Hematopoietic multipotent progenitor cell (in vitro differentiated cells): ENCODE data around the gene OXGR1. TPM values are rescaled to one million over a fixed set of nuclear protein-coding genes. Genes with fewer than 3 reads are reported as not detected.
A peak's percentile ranks its signal among the peaks of the same experiment; 100 is the strongest.
"Not testable (repeated sequence)": the region's sequence is repeated elsewhere in the genome, so short reads cannot be mapped to it uniquely, and the experiment has no call there.

ENCODE experiments used
- DNase-seq, 3 donors: peaks; one replicate each; pipeline ENCODE4 v3.0.0-alpha.2; 2011 to 2015; ENCODE audit warnings: low read depth in 2 of 3, low spot score in 2 of 3
- total RNA-seq: library from RNA; depleted of rRNA; stranded (reverse); fragments of >200 nt; gene quantifications from one replicate; pipeline ENCODE4 v1.2.3, GENCODE V29; 2012

OXGR1 gene
- total RNA-seq, 1 donor = 0.54 TPM

DNA sequence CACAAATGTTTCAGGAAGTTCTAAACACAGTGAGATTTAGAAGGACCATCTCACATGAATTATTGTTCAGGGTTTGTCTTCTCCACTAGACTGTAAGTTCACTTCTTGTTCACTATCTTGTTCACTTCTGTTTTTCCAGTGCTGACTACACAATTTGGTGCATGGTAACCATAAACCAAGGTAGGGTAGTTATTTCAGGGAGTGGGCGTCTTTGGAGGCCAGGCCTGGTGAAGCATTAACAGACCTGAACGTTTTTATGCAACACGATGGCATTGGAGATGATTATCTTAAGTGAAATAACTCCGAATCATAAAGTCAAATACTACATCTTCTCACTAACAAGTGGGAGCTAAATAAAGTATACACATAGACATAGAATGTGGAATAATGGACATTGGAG, 14.4 kb upstream of the OXGR1 start:
- DNase-seq = no peak

DNA sequence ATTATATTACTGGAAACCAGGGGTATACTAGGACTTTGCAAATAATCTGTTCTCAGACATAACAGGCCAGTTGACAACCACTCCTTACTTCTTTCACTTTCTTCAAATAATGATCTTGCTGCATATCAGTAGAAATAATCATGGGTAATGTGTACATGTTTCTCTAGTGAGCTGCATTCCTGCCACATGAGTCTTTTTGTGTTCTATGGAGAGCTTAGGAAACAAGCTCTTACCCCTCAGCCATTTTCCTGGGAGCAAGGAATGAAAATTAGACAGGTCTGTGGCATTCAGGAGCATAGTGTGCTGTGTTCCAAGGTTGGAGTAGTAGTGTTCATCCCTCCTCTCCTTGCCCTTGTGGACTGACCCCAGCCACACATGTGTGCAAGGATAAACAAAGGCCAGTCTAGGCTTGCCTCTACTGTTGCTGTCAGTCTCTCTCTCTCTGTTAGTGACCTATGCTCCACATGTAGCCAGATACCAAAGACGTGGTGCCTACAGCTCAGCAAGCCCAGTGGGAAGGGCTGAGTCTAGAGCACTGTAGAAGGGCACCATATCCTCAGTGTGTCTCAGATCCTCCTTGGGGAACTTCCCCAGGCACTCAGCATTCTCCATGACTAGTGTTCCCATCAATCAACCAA, 11.5 kb upstream of the OXGR1 start:
- no peak for DNase-seq

DNA sequence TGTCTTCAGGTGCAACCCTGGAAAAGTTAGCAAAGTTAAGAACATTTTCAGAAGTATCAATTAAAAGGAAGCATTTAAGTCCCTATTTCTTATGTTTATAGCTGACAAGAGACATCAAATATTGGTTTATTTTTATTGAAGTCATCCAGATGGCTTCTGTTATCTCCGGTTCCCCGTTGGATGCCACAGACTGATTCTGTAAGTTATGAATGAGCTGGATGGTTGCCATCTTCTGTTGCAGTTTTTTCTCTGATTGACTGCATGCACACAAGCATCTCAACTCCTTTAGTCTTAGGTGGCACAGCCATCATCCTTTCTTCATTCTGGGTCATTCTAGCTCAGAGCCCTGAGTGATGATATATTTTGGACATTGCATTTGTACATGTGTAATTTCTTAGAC, 10.6 kb upstream of the OXGR1 start:
- DNase-seq = no peak

DNA sequence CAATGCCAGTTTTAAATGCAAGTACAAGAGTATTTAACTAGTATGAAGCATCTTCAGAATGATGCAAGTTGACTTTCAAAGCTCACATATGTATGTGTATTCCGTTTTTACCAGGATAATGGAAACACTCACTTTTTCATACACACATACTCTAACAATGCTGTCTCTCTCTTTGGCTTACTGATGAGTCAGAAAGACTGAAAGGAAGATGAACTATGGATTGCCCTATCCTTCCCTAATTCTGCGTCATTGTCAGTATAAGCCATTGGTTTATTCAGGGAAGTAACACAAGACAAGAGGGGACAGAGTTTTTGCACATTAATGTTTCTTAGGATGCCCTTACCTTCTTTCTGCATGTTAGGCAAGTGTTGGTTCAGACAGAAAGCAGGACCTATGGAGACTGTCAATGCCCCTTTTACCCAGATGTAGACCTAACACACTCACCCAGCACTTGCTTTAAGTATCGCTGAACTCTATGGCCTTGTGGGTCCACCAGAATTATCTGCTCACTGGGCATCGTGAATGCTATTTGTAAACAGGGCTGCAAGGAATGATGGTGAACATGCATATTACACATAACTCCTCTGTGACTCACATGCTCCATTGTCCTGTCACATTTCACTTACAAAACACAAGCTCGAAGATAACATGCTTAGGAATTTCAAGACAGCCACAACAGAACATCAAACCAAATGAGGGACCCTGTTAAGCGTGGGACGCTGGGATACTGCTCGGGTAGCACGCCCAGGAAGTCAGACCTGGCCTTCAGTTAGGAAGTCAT, 10.0 kb upstream of the OXGR1 start:
- DNase-seq = no peak

DNA sequence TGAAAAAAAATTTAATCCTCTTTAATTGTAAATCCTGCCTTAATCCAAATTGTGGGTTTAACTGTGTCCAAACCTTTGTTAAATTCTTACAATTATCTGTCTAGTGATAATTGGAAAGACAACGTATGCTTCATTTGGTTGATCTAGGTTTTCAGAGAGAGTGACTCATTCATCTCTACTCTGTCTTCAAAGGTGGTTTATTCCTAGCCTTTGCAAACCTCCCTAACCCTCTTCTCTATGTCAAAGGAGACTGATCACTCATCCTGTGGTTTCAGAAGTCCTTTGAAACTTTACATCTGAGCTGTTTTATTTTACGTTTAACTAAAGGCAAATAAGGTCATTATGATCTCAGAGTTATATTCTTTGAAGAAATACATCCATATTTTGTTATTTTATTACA, 8.8 kb upstream of the OXGR1 start:
- DNase-seq = no peak

DNA sequence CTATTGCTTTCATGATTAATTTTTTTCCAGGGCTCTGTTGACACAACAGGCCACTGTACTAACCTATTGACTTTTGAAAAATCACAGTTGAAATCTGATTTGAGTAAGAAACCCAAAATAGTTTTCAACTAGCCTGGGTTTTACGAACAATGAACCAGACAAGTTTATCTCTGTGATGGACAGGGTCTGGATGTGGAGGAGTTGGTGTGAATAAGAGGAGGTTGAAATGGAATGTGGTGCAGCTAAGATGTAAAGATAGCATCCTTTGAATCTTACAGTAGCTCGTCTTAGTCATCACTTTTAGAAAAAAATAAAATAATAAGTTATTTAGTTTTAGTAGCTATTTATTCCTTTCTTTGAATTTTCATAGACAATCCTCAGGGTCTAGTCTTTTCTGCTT, 8.3 kb upstream of the OXGR1 start:
- no peak for DNase-seq

DNA sequence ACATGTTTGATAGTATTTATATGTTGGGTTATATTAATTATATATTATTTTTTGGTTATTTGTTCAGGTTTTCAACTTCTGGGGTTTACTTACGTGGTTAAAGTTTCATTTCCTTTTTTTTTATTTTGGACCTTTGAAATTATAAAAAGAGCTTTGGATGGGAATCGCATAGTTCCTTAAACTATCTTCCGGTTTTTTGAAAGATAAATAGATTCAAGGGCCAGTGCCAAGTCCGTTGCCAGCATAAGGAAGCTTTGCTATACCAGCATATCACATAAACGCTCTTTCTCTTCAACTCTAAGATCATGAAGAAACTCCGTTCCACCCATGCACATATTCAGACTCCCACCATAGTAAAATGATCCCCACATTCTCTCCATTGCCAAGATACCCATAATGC, 7.4 kb upstream of the OXGR1 start:
- DNase-seq = peak in 1 of 3 donors; percentile 17

DNA sequence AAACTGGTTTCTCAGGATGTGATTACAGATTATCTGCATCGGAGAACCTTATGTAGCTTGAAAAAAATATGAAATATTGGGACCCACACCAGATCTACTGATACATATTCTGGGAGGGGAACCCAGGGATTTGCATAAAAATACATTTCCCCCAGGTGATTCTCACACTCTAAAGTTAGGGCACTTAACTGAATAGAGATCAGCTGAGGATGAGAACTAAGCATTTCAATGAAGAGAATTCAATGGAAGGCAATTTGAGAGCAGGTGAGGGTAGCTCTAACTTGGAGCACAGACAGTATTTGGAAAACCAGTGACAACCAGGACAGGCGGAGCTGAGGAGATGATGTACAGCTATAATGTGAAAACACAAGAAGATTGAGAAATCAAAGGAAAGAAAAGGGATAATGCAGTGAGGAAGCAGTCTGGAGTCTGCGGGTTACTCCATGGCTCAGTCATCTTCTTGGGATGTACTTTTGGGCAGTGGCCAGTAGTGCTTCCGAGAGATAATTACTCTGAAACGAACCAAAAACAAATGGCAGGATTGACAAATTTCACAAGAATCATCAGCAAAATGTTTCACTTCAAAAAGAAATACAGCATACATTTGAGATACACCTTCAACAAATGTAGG, 6.1 kb upstream of the OXGR1 start:
- no peak for DNase-seq

DNA sequence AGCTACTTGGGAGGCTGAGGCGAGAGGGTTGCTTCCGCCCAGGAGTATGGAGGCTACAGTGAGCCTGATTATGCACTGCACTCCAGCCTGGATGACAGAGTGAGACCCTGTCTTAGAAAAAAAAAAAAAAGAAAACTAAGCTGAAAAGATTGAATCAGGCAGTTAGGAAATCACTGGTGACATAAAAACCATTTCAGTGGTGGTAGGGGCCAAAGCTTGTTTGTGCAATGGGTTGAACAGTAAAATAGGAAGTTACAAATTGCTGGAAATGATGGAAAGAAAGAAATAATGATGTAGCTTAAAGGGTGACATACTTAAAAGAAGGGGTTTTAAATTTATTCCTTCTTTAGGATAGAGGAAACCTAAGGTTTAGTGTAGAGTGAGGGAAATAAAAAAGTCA, 4.8 kb upstream of the OXGR1 start:
- DNase-seq = no peak

DNA sequence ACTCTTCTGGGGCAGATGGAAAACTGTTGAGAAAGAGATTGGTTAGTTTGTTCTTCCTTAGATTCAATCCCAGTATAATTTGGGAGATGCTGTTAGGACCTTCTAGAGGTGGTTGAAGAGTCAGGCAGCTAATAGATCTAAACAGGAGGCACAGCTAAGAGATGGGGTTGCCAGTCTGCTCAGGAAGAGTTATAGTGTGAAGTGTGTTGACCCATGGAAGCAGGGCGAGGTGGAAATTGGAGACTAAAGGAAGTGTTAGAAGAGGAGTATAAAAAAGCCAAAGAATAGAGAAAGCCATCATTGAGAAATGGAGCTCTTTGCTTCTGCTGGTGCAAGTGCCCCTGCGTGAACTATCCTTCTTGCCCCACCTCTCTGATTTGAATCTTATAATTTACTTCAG, 3.8 kb upstream of the OXGR1 start:
- DNase-seq = no peak

DNA sequence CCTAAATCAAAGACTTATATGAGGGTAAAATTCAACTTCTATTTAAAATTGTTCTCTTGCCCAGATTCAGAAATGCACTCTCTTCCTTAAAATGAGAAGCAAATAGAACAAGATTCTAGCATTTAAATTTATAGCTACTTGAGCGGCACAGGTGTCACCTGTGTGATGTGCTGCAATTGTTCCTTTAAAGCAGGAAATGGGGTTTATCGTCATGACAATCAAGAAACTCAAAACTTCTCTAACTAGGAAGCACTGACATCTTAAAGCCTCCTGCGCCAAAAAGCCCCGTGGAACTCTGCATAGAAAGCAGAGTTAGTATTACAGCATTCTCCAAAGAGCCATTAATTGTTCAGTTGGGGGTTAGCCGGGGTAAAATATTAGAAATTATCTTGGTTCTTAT, 2.6 kb upstream of the OXGR1 start:
- DNase-seq = peak in 1 of 3 donors; percentile 24

DNA sequence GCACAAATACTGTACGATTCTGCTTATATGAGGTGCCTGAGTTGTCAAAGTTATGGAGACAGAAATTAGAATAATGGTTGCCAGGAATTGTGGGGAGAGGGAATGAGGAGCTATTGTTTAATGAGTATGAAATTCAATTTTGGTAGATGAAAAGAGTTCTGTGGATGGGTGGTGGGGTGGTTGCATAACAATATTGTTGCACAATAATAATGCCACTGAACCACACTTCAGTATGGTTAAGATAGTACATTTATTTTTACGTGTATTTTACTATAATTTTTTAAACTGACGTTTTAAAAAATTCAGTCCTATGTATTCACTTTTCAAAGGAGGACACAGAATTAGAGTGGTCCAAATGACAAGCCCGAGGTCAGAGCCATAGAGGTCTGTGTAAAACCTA, 1.8 kb upstream of the OXGR1 start:
- DNase-seq = no peak

DNA sequence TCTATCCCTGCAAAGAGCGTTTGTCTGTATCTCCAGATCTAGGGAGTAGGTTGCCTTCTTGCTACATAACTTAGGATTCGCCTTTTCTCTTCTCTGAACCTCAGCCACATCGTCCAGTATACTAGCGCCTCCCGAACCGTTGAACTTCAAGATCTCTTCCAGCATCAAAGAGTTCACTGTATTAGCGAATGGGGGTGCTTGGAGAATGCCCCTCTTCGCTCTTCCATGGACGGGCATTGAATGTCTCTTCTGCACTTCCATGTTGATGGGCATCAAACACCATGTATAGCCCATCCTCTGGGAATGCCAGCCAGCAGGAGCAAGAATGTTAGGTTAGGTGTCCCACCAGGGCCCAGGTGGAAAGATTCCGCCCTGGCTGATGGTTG, 575 bp upstream of the OXGR1 start:
- no peak for DNase-seq

DNA sequence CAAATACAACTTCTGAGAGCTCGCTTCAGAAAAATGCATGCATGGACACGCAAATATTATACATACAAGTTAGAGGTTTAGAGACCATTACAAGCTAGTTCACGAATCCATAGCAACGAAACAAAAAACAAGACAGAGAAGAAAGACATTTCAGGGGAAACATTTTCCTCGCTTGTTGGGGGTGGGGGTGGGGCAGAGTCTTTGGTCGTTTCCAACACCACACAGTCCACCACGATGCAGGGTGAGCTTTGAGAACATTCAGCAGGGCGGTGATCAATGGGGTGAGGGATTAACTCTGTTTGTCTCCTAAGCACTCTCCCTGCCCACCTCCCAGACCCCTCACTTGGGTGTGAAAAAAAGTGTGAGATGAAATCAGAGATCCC, 651 bp downstream of the OXGR1 start:
- DNase-seq = peak in 1 of 3 donors; percentile 57

DNA sequence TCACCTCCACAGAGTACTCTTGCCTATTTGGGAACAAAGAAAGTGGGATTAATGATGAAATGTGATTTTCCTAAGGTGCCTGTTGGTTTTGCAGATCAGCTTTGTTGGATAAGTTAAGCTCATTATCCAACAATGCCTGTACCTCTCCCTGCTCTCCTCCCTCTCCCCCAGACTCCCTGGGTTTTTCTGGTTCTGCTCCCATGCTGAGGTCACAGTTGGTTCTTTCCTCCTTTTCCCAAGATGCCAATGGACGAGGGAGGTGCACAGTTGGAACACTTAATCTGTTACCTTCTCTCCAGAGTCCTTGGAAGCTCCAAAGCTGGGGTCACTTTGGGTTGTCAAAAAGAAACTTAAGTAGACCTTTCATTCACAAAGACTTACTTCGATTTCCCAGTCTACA, 1.6 kb downstream of the OXGR1 start:
- no peak for DNase-seq

DNA sequence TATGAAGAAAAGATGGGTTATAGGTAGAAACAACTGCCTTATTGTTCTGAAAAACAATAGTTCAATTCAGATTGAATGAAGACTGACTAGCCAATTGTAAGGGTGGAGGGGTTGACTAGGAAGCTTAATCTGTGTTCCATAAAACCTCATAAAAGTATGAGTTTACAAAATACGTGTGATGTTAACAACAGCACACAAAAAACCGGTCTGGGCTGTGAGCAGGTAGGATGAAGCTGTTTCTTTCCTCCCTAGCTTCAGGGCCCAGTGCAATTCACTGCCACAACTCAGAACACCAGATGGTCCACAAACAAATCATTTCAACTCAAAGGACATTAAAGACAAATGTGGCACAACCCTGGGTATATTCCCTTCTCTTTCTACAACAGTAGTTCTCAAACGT, 3.2 kb downstream of the OXGR1 start:
- DNase-seq = no peak

DNA sequence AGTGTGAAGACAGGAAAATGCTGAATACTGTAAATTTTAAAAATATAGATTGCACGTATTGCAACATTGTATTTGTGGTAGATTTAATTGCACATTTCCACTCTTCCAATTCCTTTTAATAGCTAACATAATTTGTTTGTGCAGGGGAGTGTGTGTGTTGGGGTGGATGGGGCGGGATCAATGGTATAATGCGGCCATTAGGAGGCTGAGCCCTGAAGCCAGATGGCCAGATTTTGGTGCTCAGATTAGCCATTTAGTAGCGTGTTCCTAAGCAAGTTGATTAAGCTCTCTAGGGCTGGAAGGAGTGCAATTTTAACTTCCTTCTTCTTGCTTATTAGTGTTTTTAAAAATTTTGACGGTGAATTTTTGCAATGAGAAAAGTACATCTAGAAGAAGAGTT, 5.8 kb downstream of the OXGR1 start:
- DNase-seq = no peak

DNA sequence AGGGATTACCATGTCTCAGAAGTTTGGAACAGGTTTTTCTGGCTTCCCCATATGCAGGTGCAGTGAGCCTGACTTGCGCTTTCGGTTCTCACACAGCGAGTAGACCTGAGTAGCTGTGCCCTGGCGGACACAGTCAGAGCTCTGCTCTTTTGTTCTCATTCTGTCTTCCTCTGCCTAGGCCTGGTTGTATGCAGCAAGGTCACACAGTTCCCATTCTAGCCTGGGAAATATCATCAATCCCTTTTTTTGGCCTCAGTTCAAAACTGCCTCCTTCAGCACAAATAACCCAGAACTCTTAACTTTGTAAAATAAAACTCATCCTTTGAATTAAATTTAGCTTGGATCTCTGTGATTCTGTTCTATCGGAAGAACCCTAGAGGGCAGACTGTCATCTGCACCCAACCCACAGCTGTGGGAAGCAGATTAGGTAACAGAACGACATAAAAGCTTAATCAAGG, 10.2 kb downstream of the OXGR1 start:
- DNase-seq = peak in 2 of 3 donors; percentile 36 to 75

DNA sequence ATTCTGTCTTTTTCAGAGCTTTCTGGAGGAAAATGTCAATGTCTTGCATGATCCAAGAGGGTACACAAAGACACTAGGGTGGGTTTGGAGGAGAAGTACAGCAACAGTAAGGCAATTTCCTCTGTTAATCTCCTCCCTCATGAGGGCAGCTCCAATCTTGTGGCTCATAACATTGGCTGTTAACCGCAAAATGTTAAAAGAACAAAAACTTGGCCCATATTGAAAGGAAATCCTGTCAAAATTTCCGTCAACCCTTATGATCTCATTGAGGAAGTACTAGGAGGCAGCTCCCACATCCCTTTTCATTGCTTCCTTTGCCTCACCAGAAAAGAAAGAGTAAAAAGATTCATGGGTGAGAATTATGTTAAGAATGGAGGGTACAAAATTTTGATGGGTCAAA, 11.6 kb downstream of the OXGR1 start:
- peak in 2 of 3 donors; percentile 52 to 88 for DNase-seq

DNA sequence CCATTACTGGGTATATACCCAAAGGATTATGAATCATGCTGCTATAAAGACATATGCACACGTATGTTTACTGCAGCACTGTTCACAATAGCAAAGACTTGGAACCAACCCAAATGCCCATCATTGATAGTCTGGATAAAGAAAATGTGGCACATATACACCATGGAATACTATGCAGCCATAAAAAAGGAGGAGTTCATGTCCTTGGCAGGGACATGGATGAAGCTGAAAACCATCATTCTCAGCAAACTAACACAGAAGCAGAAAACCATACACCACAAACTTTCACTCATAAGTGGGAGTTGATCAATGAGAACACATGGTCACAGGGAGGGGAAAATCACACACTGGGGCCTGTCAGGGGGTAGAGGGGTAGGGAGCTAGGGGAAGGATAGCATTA, 14.4 kb downstream of the OXGR1 start:
- not testable (repeated sequence) for DNase-seq

DNA sequence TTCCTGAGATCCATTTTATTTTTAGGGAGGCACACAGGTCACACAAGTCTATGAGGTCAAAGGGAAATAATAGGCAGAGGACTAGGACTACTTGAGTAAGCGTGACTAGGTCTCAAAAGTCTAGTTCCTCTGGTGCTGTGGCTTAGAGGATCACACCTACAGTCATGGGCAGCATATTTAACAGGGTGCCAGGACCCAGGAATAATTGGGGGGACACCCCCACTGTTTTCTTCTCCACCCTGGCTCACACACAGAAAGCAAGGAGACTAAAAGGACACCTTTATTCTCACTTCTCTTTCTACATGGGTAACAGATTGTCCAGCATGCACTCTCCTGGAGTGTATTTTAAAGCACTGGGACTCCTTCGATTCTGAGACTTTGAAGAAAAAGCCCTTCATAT, 26.2 kb downstream of the OXGR1 start:
- peak in 1 of 3 donors; percentile 12 for DNase-seq

DNA sequence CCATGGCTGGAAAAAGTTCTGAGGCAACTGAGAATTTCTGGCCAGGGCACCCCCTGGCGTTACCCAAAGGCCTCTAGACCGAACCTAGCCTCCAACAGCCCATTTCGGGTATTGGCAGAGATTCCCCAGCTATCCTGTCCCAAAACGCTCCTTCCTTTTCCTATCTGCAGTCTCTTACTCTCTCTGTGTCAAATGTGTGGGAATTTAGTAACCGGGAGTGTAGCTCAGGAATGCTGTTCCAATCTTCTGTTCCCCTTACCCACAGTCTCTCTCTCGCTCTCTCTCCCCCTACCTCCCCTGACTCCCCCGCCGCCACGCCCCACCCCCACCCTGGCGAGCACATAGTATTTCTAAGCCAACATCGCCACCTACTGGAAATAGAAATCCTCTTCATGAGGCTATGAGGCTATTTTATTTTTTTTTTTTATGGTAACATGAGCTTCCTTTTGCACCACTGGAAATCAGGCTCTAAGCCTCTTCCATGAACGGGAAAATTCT, 27.0 kb downstream of the OXGR1 start:
- DNase-seq = no peak
